ENCODE results near the gene IFT20.
"Not testable (repeated sequence)": the region's sequence is repeated elsewhere in the genome, so short reads cannot be mapped to it uniquely, and the experiment has no call there.

Gene IFT20

DNA sequence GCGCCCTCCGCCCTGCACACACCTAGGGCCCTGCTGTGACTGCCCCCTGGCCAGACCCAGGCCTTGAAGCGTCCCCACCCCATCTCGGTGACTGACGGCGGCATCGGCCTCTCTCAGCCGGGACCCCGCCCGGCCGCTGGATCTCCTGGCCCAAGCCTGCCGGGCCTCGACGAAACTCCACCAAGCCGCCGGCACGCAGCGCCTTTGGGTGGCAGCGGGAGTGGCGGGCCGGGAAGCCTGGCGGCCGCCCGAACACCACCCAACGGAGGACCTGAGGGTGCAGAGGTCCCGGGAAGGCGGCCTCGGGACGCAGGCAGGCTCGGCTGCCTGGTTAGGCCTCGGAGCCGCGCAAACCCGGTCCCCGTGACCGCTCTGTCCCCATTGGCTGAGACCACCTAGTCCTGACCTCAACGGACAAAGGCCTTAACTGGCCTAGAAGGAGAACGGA lies 28.3 kb downstream of the IFT20 start:
- DNase-seq: no peak

DNA sequence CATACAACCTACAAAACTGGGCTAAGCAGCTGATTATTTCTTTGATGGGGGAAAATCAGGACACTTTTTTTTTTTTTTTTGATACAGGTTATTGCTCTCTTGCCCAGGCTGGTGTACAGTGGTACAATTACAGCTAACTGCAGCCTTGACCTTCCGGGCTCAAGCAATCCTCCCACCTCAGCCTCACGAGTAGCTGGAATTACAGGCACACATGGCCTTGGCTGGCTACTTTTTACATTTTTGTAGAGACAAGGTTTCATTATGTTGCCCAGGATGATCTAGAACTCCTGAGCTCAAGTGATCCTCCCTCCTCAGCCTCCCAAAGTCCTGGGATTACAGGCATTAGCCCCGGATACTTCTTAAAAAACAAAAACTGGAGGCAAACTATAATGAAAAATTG lies 36.8 kb downstream of the IFT20 start:
- no peak for DNase-seq

DNA sequence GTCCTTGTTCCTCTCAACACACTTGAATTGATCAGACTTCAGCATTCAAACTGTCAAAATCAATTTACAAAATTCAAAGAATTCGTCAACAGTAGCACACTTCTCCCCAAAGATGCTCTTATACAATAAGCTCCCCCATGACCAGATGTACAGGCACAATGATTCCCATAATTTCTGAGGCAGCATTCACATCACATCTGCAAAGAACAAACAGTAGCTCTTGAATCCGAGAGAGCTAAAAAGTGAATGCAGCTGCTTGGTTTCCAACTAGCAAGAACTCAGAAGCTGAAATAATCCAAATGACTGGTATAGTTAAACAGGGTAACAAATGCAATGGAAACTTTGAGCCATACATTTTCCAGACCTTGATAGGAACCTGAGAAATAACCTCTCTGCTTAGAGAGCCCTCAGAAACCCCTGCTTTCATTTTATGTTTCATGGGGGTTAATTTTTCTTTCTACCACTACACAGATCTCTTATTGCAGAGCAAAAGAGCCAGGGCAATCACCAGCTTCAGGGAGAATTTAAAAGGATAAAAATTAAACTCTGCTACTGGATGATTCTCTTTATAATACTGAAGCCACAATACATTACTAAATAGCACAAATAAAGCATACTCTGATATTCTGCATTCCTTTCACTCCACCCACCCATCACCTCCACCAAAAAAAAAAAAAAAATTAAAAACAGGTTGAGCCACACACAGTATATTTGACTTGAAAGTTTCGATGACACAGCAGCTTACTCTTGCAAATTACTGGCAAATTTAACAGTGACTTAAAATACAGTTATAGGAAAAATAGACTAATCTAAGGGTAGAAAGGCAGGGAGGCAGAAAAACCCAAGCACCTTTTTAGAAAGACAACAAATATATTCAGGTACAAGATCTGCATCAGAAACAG lies 39.3 kb downstream of the IFT20 start:
- DNase-seq: no peak

DNA sequence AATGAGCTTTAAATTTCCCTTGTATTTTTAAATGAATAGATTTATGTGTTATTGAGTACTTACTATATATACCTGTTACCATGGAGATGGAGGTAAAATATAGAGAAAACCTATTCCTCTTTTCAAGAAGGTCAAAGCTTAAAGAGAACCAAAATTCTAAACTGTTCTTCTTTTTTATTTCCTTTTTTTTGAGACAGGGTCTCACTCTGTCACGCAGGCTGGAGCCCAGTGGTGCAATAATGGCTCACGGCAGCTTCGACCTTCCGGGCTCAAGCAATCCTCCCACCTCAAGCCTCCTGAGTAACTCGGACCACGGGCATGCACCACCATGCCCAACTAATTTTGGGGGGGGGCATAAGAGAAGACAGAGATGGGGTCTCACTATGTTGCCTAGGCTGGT lies 41.3 kb downstream of the IFT20 start:
- DNase-seq: no peak

DNA sequence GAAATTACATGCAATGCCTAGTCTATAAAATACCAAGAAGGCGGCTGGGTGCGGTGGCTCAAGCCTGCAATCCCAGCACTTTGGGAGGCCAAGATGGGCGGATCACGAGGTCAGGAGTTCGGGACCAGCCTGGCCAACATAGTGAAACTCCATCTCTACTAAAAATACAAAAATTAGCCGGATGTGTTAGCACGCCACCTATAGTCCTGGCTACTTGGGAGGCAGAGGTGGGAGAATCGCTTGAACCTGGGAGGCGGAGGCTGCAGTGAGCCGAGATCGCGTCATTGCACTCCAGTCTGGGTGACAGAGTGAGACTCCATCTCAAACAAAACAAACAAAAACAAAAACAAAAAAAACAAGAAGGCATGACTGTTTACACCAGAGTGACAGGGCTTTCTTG lies 42.4 kb downstream of the IFT20 start:
- not testable (repeated sequence) for DNase-seq

DNA sequence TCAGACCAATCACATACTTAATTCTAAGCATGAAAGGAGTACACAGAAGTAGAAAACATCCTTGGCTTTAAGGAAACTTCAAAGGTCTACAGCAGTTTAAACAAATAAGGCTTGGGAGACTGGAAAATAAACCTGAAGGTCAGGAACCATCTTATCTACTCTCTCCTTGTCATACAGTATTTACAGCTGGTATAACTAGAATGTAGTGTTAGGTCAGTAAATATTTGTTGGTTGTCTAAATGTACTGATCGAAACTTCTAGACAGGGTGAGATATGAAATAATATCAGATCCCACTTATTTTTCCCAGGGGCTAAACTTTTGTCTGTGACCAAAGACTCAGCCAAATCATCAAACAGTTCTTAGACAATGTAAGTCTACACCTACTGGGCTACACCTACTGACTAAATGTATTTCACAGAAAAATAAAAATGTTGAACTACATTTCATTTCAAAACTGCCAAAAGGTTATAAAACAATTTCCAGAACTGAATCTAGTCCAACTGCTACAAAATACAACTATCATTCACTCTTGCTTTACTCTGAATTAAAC lies 43.4 kb downstream of the IFT20 start:
- DNase-seq: no peak

DNA sequence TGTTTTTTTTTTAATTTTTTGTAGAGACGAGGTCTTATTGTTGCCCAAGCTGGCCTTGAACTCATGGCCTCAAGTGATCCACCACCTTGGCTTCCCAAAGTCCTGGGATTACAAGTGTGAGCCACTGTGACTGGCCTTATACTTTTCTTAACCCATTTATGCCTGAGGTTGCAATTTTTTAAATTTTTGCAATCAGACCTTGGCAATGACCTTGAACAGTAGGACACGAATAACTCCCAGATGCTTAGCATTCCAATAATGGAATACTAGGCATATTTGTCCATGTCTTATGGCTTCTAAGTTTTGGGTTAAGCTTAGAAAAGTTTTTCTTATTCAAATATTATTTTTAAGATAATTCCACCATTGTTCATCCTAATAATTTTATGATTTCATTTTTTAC lies 44.6 kb downstream of the IFT20 start:
- DNase-seq: no peak

DNA sequence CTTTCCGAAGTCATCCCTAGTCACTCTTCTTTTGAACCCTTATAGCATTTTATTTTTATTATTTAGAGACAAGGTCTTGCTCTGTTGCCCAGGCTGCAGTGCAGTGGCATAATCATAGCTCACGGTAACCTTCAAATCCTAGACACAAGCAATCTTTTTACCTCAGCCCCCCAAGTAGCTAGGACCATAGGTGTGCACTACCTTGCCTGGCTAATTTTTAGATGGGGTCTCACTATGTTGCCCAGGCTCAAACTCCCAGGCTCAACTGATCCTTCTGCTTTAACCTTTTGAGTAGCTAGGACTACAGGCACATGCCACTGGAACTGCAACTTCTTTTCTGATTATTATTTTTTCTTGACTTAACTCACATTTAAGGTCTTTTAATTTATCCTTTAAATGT lies 49.3 kb downstream of the IFT20 start:
- DNase-seq: no peak

DNA sequence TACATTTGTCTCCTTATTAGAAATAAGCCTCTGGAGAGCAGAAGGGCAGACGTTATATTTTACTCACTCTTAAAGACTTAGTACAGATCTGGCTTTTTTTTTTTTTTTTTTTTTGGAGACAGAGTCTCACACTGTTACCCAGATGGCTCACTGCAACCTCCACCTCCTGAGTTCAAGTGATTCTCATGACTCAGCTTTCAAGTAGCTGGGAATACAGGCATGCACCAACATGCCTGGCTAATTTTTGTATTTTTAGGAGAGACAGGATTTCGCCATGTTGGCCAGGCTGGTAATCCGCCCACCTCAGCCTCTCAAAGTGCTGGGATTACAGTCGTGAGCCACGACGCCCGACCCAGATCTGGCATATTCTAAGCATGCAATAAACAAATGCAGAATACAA lies 52.7 kb downstream of the IFT20 start:
- no peak for DNase-seq

DNA sequence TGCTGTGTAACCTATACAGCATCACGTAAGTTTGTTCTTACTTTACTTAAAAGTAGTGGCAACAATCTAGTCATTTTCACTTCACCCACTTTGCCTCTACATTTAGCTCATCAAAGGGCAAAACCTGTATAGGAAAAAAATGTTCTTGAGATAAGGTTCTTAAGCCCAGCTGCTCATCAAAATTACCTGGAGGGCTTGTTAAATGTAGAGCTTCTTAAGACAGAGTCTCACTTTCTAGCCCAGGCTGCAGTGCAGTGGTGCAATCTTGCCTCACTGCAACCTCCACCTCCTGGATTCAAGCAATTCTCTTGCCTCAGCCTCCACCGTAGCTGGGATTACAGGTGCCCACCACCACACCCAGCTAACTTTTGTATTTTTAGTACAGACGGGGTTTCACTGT lies 54.4 kb downstream of the IFT20 start:
- DNase-seq: no peak

DNA sequence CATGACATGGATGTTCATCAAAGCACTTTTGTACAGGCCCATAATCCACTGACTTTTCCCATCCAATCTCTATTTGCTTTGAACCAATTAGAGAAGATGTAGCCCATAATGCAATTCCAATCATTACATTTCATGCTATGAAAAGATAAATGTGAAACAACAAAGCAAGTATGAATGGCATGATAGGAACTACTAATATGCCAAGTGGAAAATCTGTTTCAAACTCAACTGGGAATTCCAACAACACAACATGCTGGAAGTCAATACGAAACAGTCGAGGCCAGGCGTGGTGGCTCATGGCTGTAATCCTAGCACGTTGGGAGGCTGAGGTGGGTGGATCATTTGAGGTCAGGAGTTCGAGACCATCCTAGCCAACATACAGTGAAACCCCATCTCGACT lies 55.9 kb downstream of the IFT20 start:
- no peak for DNase-seq
